K562 (cell line): ENCODE data around the gene PEDS1. TPM values are rescaled to one million over a fixed set of nuclear protein-coding genes. Genes with fewer than 3 reads are reported as not detected.
A peak's percentile ranks its signal among the peaks of the same experiment; 100 is the strongest.

Source experiments
- ATAC-seq: fragments of 200-7000 bp; cut with Tn5 transposase; 3 replicates; pipeline ENCODE4 v1.9.1; 2020; ENCODE audit warnings: moderate library complexity
- BruUV-seq: library from RNA; stranded (reverse); fragments of 400-500 nt; replicated peaks from 2 replicates; lab custom pipeline; 2021; lab: Mats Ljungman, UMichigan
- CTCF ChIA-PET: fragments of 300-600 bp; formaldehyde crosslinking; extraction: SDS; loops from one replicate; lab custom pipeline; 2021; ENCODE audit warnings: low intra/inter-chr PET ratio; lab: Yijun Ruan, JAX
- POLR2A ChIA-PET: fragments of 300-600, 350-650 bp; sonication (Branson Sonifier 250); formaldehyde crosslinking; extraction: SDS; loops from one replicate; lab custom pipeline; 2021; ENCODE audit warnings: antibody characterized with exemption, inconsistent platforms; lab: Yijun Ruan, JAX
- DNase-seq, 4 experiments: peaks; one replicate each; pipeline versions ENCODE4 v3.0.0 to v3.0.0-alpha.2; 2011 to 2018; ENCODE audit warnings: low spot score in 3 of 4, mixed read lengths in 3 of 4; ENCODE audit errors: extremely low read depth in 1 of 4
- FAIRE-seq: peaks from 2 replicates; lab custom pipeline; 2011; peaks lifted over from hg19 to GRCh38; lab: Jason Lieb, UNC
- H2AFZ ChIP-seq: 2 replicates; pipeline ENCODE4 v1.6.0; 2011; ENCODE audit warnings: low read depth, low read length, control low read depth, inconsistent platforms
- H3K27ac ChIP-seq: fragments of 200-600 bp; 3 replicates; pipeline ENCODE4 v1.8.0; 2011; ENCODE audit warnings: low read depth, mild to moderate bottlenecking, control low read depth, inconsistent platforms, low read length, moderate library complexity, mixed read lengths; ENCODE audit errors: extremely low read depth
- H3K27me3 ChIP-seq, 2 experiments: fragments of 300-600 bp in 1 of 2; 2 replicates in 1 of 2; 3 replicates in 1 of 2; pipeline versions ENCODE4 v1.6.0 to v1.8.0; 2011; ENCODE audit warnings: inconsistent platforms in 2 of 2, low read length in 2 of 2, mild to moderate bottlenecking in 1 of 2, mixed read lengths in 1 of 2, moderate library complexity in 1 of 2; ENCODE audit not compliant: control insufficient read depth in 2 of 2, insufficient read depth in 2 of 2
- H3K36me3 ChIP-seq: fragments of 300-600 bp; 3 replicates; pipeline ENCODE4 v1.8.0; 2011; ENCODE audit warnings: mild to moderate bottlenecking, low read length, inconsistent platforms; ENCODE audit not compliant: control insufficient read depth, insufficient read depth
- H3K4me1 ChIP-seq, 2 experiments: fragments of 200-600 bp in 1 of 2; replicated peaks in 1 of 2; 2 replicates in 1 of 2; 3 replicates in 1 of 2; pipeline versions ENCODE4 v1.5.1 to v1.8.0; 2011; ENCODE audit warnings: inconsistent platforms in 2 of 2, low read length in 2 of 2, mild to moderate bottlenecking in 1 of 2, mixed read lengths in 1 of 2, moderate library complexity in 1 of 2; ENCODE audit not compliant: control insufficient read depth in 2 of 2, insufficient read depth in 2 of 2
- H3K4me2 ChIP-seq: 2 replicates; pipeline ENCODE4 v1.6.1; 2011; ENCODE audit warnings: low read length, control low read depth, inconsistent platforms, mixed read lengths; ENCODE audit not compliant: insufficient read depth
- H3K4me3 ChIP-seq: fragments of 200-600 bp; sonication (generic), shearing (Covaris generic); 2 replicates; pipeline ENCODE4 v1.5.1; 2016; ENCODE audit warnings: control low read depth, inconsistent platforms
- H3K79me2 ChIP-seq: fragments of 200-600 bp; 3 replicates; pipeline ENCODE4 v1.8.0; 2011; ENCODE audit warnings: low read length, inconsistent platforms; ENCODE audit not compliant: control insufficient read depth, insufficient read depth
- H3K9ac ChIP-seq, 2 experiments: 2 replicates each; pipeline versions ENCODE4 v1.6.0 to v1.6.1; 2011; ENCODE audit warnings: low read depth in 2 of 2, low read length in 2 of 2, control low read depth in 1 of 2, inconsistent platforms in 1 of 2, mild to moderate bottlenecking in 1 of 2, mixed read lengths in 1 of 2; ENCODE audit not compliant: insufficient read depth in 1 of 2
- H3K9me1 ChIP-seq: one replicate; pipeline ENCODE4 v1.6.0; 2011; ENCODE audit warnings: inconsistent platforms, mild to moderate bottlenecking, low read length, moderate library complexity; ENCODE audit not compliant: control insufficient read depth, insufficient read depth
- H3K9me3 ChIP-seq: replicated peaks from 2 replicates; pipeline ENCODE4 v1.5.1; 2011; ENCODE audit warnings: low read depth, low read length, inconsistent platforms; ENCODE audit not compliant: control insufficient read depth, insufficient read depth
- H4K20me1 ChIP-seq: replicated peaks from 2 replicates; pipeline ENCODE4 v1.6.1; 2011; ENCODE audit warnings: low read length, inconsistent platforms, mixed read lengths; ENCODE audit not compliant: control insufficient read depth, insufficient read depth
- HEY1 ChIP-seq: fragments of 250-450 bp; sonication (Bioruptor Pico); IDR thresholded peaks from 2 replicates; pipeline ENCODE4 v1.5.0; 2020; ENCODE audit warnings: mild to moderate bottlenecking, moderate library complexity, borderline replicate concordance
- HMGN3 ChIP-seq: IDR thresholded peaks from 2 replicates; pipeline ENCODE4 v1.6.1; 2011; ENCODE audit warnings: borderline replicate concordance, low read depth, mild to moderate bottlenecking, mixed read lengths, low read length; ENCODE audit not compliant: insufficient read length; ENCODE audit errors: extremely low read depth
- ZBTB33 ChIP-seq: sonication (generic); formaldehyde crosslinking; IDR thresholded peaks from 2 replicates; pipeline ENCODE4 v1.8.1; 2023; ENCODE audit warnings: mild to moderate bottlenecking, missing genetic modification reagents
- WGBS: fragments of 100-300 bp; shearing (Covaris generic); methylation state at CpG from one replicate; pipeline ENCODE4 v1.1.6; 2016; ENCODE audit warnings: low coverage, mixed read lengths; ENCODE audit not compliant: insufficient coverage; ENCODE audit errors: missing lambda C conversion rate; 5-methylcytosine and 5-hydroxymethylcytosine counted together
- in situ Hi-C: fragments of 300-500 bp; cut with MboI; formaldehyde crosslinking; loops from 4 replicates; pipeline ENCODE4 v1.15.0; 2018; ENCODE audit warnings: inconsistent platforms, mixed read lengths
- intact Hi-C: fragments of 100-400 bp; cut with micrococcal nuclease; formaldehyde crosslinking; loops from 2 replicates; pipeline ENCODE4 v1.14.2; 2022
- polyA plus RNA-seq, 8 experiments: library from polyadenylated mRNA; depleted of rRNA in 4 of 8; stranded (reverse) in 5 of 8; unstranded in 3 of 8; fragments of >200 nt; fragmentation: Nextera tagmentation in 2 of 8; fragmentation: Illumina TruSeq in 1 of 8; extraction: Ambion mirVana in 2 of 8; extraction: Trizol in 1 of 8; gene quantifications; 2 replicates each; pipeline versions ENCODE4 v1.2.1 to v1.2.3, GENCODE V29; 2011 to 2014; ENCODE audit warnings: inconsistent platforms in 1 of 8, missing spikeins in 1 of 8
- total RNA-seq, 7 experiments: library from RNA; depleted of rRNA in 6 of 7; stranded (reverse); fragments of >200 nt in 6 of 7; fragmentation: Illumina TruSeq in 2 of 7; extraction: Trizol in 2 of 7; gene quantifications; 2 replicates each; pipeline versions ENCODE4 v1.2.1 to v1.2.3, GENCODE V29; 2011 to 2021; ENCODE audit warnings: low replicate concordance in 1 of 7

The PEDS1 gene
- total and polyA plus RNA-seq, 9 of the 15 experiments (the other 6 are each of a cell fraction or from before 2014, with no cell fraction given), result 2.9 to 38.5 (median 24.2) TPM

- no peaks in the 10 kb centered on the region for H3K79me2 ChIP-seq
- FAIRE-seq (no peak), ATAC-seq (no peak), DNase-seq (peak in 1 of 4 experiments; percentile 10)
- H2AFZ ChIP-seq, result no peak overlapping the region
- no peaks in the 10 kb centered on the region for H3K9me1 ChIP-seq
- H4K20me1 ChIP-seq, result no peaks in the 10 kb centered on the region
- H3K9ac ChIP-seq, result peak overlapping the region in 1 of 2 experiments; percentile 56; a peak in 1 of 4 replicates
- no peaks in the 10 kb centered on the region for H3K27me3 ChIP-seq
- H3K36me3 ChIP-seq, result no peaks in the 10 kb centered on the region
- H3K4me2 ChIP-seq, result no peak overlapping the region
- in situ Hi-C loops, result loop anchor here (5.0 kb wide), 1 partner anchor 95 kb away; no protein-coding TSS in a partner anchor
- no peak for TF ChIP-seq HEY1 (CRISPR knock-in tag)
- TF ChIP-seq HMGN3, result no peak
- peak; percentile 31; the same call in 1 of the 2 replicates for TF ChIP-seq ZBTB33 (CRISPR knock-in tag)
- CTCF ChIA-PET, result no interaction called here
- BruUV-seq, result no TSS peak
- 84% methylated on average over 20 of the region's 36 CpGs for WGBS
- no peak overlapping the region for H3K4me3 ChIP-seq
- POLR2A ChIA-PET, result interaction anchor here (1.6 kb wide), 1 partner anchor 9 kb away, joined by 4 read pairs; no protein-coding TSS in a partner anchor
- intact Hi-C loops, result no loop called here
- H3K27ac ChIP-seq, result no peak overlapping the region
- no peaks in the 10 kb centered on the region for H3K9me3 ChIP-seq
- peaks cover 0 to 14% of the 10 kb centered on the region in 2 experiments; a peak in 3 of 5 replicates for H3K4me1 ChIP-seq
Observed at GRCh38 chr20:50172347-50173013, 19.0 kb upstream of the PEDS1 start.
